Activated CD8-positive, alpha-beta memory T cell treated with anti-CD3 and anti-CD28 coated beads for 1 hour (primary cell): ENCODE results near the gene NAA25.

Experiments
- DNase-seq, 2 donors: peaks; one replicate each; pipeline ENCODE4 v3.0.0-alpha.2; 2020; ENCODE audit warnings: low read depth in 1 of 2; ENCODE audit errors: extremely low read depth in 1 of 2

The NAA25 gene

DNA sequence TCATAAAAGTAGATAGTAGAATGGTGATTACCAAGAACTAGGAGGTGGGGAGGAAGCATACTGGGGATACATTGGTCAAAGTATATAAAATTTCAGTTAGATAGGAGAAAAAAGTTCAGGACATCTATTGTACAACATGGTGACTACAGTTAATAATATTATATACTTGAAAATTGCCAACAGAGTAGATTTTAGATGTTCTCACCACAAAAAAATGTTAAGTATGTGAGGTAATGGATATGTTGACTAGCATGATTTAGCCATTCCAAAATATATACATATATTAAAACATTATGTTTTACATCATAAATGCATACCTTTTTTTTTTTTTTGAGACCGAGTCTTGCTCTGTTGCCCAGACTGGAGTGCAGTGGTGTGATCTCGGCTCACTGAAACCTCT is 126.6 kb downstream of the NAA25 start:
- DNase-seq, result no peak

DNA sequence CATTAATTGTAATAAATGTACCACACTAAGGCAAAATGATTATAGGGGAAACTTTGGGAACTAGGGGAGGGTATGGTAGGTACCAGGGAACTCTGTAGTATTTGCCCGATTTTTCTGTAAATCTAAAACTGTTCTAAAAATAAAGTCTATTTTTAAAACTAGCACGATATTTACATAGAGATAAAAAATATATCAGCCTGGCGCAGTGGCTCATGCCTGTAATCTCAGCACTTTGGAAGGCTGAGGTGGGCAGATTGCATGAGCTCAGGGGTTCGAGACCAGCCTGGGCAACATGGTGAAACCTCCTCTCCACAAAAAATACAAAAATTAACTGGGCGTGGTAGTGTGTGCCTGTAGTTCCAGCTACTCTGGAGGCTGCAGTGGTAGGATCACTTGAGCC is 128.0 kb downstream of the NAA25 start:
- no peak for DNase-seq

DNA sequence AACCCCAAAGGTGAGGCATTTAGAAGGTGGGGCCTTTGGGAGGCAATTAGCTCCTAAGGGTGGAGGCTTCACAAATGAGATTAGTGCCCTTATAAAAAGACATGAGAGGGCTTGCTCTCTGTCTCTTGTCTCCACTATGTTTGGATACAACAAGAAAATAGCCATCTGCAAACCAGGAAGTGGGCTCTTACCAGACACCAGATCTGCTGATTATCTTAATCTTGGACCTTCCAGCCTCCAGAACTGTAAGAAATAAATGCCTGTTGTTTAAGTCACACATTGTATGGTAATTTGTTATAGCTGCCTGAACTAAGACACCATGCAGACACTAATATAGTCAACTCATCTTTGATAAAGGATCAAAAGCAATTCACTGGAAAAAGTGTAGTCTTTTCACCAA is 130.0 kb downstream of the NAA25 start:
- DNase-seq, result no peak

DNA sequence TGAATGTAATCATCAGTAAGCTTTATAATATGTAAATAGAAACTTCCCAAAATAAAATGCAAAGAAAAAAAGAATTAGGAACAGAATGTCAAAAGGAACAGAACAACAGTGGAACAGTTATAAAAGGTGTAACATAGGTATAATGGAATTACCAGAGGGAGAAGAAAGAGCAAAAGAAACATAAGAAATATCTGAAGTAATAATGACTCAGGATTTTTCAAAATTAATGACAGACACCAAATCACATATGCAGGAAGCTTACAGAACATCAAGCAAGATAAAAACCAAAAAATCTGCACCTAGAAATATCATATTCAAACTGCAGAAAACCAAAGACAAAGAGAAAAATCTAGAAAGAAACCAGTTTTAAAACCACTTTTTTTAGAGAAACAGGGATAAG is 131.7 kb downstream of the NAA25 start:
- no peak for DNase-seq
